ENCODE measurements around the gene MORN3.
"Not testable (repeated sequence)": the region's sequence is repeated elsewhere in the genome, so short reads cannot be mapped to it uniquely, and the experiment has no call there.

MORN3 gene

DNA sequence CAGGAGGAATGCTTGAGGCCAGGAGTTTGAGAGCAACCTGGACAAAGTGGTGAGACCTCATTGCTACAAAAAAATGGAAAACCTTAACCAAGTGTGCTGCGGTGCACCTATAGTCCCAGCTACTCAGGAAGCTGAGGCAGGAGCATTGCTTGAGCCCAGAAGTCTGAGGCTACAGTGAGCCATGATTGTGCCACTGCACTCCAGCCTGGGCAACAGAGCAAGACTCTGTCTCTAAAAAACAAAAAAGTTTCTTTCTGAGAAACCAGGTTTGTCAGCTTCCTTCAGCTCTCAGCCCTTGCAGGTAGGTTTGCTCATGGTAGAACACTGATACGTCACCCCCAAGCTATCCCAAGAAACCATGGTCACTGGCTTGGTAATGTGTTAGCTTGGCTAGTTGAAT lies 20.0 kb upstream of the MORN3 start:
- DNase-seq, result no peak

DNA sequence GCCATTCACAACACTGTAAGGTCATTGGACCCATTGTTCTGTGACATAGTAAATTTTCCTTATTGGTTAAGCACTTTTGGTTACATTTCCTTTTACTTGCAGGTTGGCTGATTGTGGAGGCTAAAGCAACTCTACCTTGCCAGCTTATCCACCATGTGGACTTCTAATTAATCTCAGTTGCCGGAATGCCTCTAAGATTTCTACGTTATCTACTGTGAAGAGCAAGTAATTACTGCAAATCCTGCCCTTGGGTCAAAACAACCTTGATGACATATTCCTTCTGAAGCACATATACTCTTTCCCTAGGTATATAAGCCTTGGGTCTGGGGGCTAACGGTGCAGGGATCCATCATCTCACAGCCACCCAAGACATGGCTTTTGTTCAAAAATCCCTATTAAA lies 19.5 kb upstream of the MORN3 start:
- DNase-seq, result no peak

DNA sequence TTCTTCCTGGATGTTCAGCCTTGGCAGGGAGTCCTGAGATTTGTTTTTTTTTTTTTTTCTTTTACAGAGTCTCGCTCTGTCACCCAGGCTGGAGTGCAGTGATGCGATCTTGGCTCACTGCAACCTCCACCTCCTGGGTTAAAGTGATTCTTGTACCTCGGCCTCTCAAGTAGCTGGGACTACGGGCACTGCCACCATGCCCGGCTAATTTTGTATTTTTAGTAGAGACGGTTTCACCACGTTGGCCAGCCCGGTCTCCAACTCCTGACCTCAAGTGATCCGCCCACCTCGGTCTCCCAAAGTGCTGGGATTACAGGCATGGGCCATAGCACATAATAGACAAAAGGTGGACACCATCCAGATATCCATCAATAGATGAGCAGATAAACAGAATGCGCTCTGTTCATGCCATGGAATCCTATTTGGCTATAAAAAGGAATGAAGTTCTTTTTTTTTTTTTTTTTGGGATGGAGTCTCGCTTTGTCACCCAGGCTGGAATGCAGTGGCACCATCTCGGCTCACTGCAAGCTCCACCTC lies 10.3 kb upstream of the MORN3 start:
- not testable (repeated sequence) for DNase-seq

DNA sequence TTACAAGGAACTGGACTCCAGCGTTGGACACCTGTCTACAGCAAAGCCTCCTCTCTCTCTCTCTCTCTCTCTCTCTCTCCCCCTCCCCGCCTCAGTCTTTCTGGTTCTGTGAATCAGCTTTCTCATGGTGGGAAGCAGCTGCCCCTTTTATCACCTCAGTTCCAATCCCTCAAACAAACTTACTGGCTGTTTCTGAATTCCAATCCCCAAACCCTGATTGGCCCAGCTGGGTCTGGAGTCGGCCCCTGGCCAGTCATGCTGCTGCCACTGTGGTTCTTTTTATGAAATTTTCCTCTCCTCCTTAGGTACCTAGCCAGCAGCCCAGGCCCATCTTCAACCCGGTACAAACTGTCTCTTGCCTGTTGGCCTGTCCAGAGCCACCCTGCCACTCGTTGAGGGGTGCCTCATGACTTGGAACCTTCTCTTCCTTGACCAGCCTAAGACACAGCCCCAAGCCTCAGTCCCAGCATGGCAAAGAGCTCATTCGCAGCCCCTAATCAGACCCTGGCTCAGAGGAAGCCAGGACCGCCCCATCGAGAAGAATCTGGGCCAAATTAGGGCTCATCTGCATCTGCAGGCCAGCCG lies 9.4 kb upstream of the MORN3 start:
- no peak for DNase-seq

DNA sequence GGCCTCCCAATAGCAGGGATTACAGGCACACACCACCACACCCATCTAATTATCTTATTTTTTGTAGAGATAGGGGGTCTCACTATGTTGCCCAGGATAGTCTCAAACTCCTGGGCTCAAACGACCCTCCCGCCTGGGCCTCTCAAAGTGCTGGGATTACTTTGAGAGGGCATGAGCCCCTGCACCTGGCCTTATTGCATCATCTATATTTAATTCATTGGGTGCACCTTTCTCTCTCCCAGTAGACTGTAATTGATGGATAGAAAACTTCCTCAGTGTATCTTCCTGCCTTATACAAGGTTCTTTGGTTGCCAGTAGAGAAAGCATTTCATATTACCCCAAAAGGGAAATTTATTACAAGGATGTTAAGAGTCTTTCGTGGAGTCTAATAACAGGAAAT lies 8.9 kb upstream of the MORN3 start:
- DNase-seq, result no peak

DNA sequence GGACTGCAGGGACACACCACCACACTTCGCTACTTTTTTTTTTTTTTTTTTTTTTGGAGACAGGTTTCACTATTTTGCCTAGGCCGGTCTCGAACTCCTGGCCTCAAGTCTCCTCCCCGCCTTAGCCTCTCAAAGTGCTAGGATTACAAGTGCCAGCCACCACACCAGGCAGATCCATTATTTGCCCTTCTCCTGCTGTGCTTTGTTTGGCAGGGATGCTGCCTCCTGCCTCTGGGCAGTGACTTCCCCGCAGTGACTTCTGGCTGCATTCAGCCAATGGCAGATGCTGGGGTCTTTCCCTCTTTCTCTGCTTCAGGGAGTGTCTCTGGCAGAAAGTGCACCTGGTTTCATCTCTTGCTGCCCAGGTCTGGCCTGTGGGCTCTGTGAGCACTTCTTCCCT lies 6.7 kb upstream of the MORN3 start:
- DNase-seq, result no peak

DNA sequence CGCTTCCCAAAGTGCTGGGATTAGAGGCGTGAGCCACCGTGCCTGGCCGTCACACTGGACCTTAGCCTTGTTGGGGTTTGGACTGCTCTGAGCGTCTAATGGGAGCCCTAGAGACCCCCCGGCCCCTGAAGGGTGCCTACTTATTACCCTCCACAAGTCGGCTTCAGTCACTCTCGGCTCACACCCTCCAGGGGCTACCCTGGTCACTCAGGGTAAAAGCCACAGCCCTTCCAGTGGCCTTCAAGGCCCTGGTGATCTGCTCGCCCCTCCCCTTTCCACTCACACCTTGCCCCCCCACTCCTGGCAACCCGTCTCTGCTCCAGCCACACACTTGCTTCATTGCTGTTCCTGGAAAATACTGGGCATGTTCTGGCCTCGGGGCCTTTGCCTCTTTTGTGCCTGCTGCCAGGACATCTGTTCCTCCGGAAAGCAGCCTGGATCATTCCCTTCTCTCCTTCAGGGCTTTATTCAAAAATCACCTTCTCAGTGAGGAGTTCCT lies 3.6 kb upstream of the MORN3 start:
- peak; percentile 54 for DNase-seq

DNA sequence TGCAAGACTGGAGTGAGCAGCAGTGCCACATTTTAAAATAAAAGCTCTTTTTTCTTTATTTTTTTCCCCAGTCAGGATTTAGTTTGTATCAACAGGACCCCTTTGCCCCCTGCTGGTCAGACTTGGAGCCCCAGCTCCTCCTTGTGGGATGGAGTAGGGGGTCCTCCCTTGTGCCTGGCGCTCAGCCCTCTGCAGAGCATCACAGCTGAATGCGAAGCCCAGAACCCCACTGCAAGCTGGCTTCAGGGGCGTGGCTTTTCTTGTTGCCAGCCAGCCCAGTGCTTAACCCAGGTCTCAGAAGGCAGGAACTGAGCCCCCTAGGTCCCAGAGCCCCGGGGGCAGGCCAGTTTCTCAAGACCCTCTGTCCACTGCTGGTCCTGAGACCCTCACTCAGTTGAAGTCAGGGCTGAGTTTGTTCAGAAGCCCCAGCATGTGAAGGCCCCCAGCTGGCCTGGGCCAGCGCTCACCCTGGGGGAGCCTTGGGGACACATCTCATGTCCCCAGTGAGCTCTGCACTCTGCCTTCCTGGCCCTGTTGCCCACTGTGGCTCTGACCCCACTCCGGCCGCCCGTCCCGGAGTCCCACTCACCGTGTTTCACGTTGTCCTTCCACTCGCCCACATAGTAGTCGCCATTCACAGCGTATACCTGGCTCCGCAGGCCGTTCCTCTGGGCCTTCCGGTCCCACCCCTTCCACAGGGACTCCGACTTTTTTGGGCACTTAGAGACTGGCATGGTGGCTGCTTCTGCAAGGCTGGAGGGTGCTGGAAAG lies 519 bp downstream of the MORN3 start:
- no peak for DNase-seq

DNA sequence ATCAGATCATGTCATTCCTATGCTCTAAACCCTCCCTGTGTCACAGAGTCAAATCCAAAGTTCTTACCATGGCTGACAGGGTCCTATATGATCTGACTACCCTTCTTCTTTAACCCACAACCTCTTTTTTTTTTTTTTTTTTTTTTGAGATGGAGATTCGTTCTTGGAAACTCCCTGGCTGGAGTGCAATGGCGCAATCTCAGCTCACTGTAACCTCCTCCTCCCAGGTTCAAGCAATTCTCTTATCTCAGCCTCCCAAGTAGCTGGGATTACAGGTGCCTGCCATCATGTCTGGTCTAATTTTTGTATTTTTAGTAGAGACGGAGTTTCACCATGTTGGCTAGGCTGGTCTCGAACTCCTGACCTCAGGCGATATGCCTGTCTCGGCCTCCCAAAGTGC lies 2.6 kb downstream of the MORN3 start:
- DNase-seq, result not testable (repeated sequence)

DNA sequence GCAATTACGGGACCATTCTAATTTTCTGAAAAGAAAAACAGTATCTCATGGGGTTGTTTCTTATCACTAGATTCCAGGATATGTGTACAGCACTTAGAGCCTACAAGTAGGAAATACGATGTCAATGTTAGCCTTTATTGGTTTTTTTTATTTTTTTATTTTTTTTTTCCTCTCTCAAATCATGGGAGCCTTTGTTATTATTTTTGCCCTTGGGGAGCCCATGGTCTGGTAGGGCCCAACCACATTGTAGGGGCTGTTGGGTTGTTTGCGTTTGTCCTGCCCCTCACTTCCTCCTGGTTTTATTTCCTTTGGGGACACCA lies 5.9 kb downstream of the MORN3 start:
- DNase-seq, result no peak

DNA sequence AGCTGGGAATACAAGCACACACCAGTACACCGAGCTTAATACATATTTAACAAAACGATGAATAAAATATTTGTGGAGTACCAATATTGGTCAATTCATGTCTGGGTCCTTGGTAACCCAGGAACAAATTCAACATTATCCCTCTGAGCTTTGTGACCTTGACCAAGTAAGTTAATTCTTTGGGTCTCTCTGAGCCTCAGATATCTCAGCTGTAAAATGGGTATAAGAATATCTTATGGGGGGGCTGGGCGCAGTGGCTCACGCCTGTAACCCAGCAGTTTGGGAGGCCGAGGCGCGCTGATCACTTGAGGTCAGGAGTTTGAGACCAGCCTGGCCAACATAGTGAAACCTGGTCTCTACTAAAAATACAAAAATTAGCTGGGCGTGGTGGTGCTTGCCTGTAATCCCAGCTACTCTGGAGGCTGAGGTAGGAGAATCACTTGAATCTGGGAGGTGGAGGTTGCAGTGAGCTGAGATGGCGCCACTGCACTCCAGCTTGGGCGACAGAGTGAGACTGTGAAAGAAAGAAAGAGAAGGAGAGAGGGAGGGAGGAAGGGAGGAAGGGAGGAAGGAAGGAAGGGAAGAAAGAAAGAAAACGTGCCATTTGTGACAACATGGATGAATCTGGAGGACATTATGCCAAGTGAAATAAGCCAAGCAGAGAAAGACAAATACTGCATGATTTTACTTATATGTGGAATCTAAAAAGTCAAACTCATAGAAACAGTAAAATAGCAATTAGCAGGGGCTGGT lies 7.9 kb downstream of the MORN3 start:
- DNase-seq, result not testable (repeated sequence)

DNA sequence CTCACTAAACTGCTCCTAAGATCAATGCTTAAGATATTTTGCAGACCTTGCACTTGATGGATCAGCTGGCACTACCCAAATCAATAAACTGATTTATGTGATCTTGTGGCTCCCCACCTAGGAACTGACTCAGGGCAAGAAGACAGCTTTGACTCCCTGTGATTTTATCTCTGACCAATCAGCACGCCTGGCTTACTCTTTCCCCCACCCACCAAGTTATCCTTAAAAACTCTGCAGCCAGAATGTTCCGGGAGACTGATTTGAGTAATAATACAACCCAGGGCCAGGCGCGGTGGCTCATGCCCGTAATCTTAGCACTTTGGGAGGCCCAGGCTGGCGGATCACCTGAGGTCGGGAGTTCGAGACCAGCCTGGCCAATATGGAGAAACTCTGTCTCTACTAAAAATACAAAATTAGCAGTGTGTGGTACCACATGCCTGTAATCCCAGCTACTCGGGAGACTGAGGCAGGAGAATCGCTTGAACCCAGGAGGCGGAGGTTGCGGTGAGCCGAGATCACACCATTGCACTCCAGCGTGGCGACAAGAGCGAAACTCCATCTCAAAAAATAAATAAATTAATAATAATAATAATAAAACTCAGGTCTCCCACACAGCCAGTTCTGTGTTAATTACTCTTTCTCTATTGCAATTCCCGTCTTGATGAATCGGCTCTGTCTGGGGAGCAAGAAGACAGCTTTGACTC lies 12.0 kb downstream of the MORN3 start:
- DNase-seq, result no peak

DNA sequence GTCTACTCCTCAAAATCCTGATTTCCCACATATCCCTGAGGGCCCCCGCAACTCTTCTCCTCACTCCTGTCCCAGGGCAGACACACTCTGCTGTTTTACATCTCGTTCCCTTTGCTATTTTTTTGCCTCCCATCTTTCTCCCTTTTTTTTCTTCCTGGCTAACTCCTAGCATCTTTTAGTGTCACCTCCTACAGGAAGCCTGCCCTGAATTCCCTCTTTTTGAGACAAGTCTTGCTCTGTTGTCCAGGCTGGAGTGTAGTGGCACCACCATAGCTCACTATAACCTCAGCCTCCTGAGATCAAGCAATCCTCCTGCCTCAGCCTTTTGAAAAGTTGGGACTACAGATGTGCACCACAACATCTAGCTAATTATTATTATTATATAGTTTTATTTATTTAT lies 13.3 kb downstream of the MORN3 start:
- no peak for DNase-seq

DNA sequence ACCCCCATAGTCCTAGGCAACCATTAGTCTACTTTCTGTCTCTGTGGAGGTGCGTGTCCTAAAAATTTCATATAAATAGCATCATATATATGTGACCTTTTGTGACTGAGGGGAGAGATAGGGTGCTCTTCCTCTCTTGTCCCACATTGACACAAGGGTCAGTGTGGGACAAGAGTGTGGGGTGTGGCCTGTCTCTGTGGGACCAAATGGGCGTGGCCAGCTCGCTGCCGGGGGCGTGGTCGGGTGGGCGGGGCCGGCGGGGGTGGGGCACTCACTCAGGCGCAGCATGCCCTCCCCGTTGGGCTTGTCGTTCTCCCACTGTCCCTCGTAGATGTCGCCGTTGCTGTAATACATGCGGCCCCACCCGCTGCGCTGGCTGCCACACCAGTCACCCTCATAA lies 15.5 kb downstream of the MORN3 start:
- DNase-seq, result no peak

DNA sequence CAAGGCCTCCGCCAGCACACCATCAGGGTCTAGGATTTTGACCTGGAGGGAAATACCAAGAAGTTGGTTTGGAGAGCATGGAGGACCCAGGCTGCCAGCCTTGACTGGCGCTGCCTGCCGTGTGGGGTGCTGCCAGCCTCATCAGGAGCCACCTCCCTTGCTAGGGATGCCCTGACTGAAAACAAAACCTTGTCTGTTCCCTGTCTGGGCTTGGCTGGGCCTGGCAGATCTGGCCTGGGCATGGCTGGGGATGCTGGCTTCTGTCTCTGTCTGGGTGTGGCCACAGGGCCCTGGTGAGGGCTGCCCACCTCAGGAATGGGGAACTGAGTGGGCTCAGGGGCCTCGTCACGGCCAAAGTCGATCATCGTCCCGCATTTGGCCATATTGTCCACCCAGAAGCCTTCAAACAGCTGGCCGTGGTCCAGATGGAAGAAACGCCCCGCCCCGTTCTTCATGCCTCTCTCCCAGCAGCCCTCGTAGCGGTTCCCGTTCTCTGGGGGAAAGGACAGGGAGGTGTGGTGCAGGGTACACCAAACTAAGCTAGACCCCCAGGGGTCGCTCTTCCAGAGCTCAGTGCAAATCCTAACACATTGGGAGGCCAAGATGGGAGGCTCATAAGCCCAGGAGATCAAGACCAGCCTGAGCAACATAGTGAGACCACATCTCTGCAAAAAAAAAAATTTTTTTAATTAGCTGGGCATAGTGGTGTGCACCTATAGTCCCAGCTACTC lies 16.5 kb downstream of the MORN3 start:
- DNase-seq, result no peak

DNA sequence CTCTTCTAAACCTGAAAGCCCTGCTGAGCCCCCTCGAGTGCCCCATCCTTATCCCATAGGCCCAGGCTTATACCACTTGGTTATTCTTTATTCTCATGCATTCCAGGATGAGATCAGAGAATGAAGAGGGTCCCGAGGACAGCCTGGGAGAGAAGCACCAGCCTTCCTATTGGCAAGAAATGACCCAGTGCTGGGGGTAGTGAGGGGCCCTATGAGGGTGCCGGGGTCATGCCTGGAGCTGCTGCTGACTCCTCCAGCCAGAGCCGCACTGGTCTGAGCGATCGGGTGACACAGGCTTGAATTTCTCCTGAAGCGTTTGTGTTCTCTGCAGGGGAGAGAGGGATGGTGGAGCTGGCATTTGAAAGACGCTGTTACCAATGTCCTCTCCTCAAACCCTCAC lies 18.1 kb downstream of the MORN3 start:
- DNase-seq, result no peak

DNA sequence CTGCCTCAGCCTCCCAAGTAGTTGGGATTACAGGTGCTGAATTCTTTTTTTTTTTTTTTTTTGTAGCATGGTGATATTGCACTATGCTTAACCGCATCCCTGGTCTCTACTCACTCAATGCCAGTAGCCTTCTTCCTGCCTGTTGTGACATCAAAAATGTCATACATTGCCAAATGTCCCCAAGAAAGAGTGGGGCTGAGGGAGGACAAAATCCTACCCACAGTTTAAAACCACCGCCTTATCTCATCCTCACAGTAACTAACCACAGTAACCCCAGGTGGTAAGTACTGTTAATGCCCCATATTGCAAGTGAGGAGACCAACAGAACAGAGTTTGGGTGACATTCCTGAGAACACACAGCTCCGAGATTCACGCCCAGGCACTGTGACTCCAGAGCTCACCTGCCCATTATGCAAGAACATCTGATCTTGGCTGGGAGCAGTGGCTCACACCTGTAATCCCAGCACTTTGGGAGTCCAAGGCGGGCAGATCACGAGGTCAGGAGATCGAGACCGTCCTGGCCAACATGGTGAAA lies 19.6 kb downstream of the MORN3 start:
- DNase-seq, result no peak

DNA sequence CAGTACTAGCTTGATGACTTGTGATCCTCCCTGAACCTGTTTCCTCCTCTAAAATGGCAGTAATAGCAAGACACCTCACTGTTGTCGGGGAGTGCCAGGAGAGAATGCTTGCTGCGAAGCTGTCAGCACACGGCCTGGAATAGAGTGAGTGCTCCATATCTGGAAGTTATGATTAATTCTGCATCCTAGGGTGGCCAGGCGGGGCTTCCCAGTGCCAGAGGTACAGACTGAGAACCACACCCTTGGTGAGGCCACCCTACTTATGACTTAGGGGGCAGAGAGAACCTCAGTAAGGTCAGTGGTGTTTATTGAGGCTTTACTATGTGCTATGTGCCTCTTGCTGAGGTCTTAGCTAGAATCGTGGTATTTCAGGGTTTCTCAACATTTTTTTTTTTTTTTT lies 20.1 kb downstream of the MORN3 start:
- DNase-seq, result no peak

DNA sequence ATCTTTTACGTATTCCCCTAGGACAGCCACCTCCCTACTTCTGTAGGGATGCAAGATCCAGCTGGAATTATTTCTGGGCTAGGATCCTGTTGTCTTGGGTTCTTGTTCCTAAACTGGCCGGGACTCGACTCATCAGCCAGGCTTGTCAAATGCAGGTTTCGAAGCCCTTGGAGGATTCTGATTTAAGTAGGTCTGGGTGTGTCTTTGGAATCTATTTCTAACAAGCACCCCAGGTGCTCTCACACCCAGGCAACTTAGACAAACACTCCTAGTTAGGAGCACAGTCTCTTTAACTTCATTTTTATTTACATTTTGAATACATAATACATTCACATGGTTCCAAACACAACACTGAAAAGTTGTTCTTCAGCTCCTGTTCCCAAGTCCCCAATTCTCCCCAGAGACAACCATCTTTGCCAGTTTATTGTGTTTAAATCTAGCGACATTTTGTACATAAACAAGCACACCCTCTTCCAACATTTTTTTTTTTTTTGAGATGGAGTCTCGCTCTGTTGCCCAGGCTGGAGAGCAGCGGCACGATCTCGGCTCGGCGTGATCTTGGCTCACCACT lies 20.9 kb downstream of the MORN3 start:
- no peak for DNase-seq

DNA sequence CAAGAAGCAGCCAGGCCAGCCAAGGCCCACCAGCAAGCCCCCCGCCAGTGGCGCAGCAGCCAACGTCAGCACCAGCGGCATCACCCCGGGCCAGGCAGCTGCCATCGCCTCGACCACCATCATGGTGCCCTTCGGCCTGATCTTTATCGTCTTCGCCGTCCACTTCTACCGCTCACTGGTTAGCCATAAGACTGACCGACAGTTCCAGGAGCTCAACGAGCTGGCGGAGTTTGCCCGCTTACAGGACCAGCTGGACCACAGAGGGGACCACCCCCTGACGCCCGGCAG lies 28.2 kb downstream of the MORN3 start:
- no peak for DNase-seq

DNA sequence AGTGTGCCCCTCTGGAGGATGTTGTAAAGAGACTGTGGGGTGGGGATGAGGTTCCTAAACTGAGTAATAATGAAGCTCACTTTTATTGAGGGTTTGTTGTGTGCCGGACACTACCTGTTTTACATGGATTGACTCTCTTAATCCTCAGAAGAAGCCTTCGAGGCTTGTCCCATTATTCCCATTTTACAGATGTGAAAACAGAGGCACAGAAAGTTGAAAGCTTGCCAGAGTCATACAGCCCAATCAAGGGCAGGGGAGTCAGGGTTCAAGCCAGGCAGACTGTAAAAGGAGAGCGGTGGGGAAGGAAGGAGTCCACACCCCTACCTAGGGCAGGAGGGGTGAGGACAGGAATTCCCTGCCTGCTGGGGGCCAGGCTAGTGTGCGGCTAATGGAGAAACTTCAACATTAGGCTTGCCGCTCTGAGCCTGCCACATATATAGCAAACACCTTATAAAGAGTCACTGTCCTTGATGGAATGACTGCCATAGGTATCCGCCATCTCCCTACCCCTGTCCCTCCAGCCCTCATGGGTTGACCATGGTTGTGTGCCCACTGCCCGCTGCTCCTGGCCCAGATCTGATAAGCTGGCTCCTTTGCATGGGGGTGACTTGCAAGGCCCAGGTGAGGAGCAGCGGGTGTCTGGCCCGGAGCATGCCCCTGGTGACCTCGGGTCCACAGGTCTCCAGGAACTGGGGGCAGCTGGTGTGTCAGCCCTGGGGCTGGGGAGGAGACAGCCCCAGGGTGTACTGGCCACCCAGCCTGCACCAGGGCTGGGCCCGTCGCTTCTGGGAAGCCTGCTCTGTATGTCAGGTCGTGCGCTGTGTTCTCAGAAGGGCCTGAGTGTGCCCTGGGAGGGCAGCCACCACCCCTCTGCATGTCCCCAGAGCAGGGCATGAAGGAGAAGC lies 30.9 kb downstream of the MORN3 start:
- no peak for DNase-seq
